MV-4-11 (cell line): ENCODE data around the gene PTPN14.
"Not testable (repeated sequence)": the region's sequence is repeated elsewhere in the genome, so short reads cannot be mapped to it uniquely, and the experiment has no call there.

Experiments used
- DNase-seq: peaks from one replicate; lab custom pipeline; 2025; lab: John Stamatoyannopoulos, UW

The PTPN14 gene

GRCh38 chr1:214509622-214510021 lies 41.8 kb downstream of the PTPN14 start:
- not testable (repeated sequence) for DNase-seq

GRCh38 chr1:214506972-214507431 lies 44.4 kb downstream of the PTPN14 start:
- no peak for DNase-seq

- DNase-seq: no peak
These were observed 46.3 kb downstream of the PTPN14 start for GRCh38 chr1:214505134-214505533.

- no peak for DNase-seq
These were observed 47.1 kb downstream of the PTPN14 start for GRCh38 chr1:214504330-214504729.

GRCh38 chr1:214503553-214503952 lies 47.8 kb downstream of the PTPN14 start:
- DNase-seq: no peak

GRCh38 chr1:214500340-214501055 lies 50.9 kb downstream of the PTPN14 start:
- DNase-seq: no peak

- no peak for DNase-seq
These were observed 51.7 kb downstream of the PTPN14 start for GRCh38 chr1:214499732-214500131.

- no peak for DNase-seq
These were observed 53.4 kb downstream of the PTPN14 start for GRCh38 chr1:214498021-214498420.

GRCh38 chr1:214496126-214496525 lies 55.3 kb downstream of the PTPN14 start:
- DNase-seq: no peak

- DNase-seq: no peak
These were observed 56.7 kb downstream of the PTPN14 start for GRCh38 chr1:214494706-214495105.

- DNase-seq: not testable (repeated sequence)
These were observed 57.2 kb downstream of the PTPN14 start for GRCh38 chr1:214494179-214494578.

- DNase-seq: no peak
These were observed 58.1 kb downstream of the PTPN14 start for GRCh38 chr1:214493126-214493796.

- DNase-seq: no peak
These were observed 58.9 kb downstream of the PTPN14 start for GRCh38 chr1:214492401-214493075.

- DNase-seq: no peak
These were observed 59.8 kb downstream of the PTPN14 start for GRCh38 chr1:214491468-214492146.

GRCh38 chr1:214485151-214485550 lies 66.3 kb downstream of the PTPN14 start:
- DNase-seq: no peak

GRCh38 chr1:214483180-214483579 lies 68.2 kb downstream of the PTPN14 start:
- not testable (repeated sequence) for DNase-seq

- not testable (repeated sequence) for DNase-seq
These were observed 69.3 kb downstream of the PTPN14 start for GRCh38 chr1:214481983-214482634.

- DNase-seq: no peak
These were observed 74.2 kb downstream of the PTPN14 start for GRCh38 chr1:214476986-214477870.

GRCh38 chr1:214476229-214476985 lies 75.0 kb downstream of the PTPN14 start:
- no peak for DNase-seq

GRCh38 chr1:214475746-214476145 lies 75.7 kb downstream of the PTPN14 start:
- no peak for DNase-seq
